22Rv1 (cell line): Measurements from ENCODE around the gene FSIP1.
A peak's percentile ranks its signal among the peaks of the same experiment; 100 is the strongest.

Source experiments
- H3K27ac ChIP-seq: fragments of 450-650 bp; 2 replicates; pipeline ENCODE4 v1.5.1; 2017
- CTCF ChIP-seq: fragments of 450-650 bp; IDR thresholded peaks from 2 replicates; pipeline ENCODE4 v1.5.1; 2017; ENCODE audit warnings: mild to moderate bottlenecking
- ZFX ChIP-seq: fragments of 450-650 bp; IDR thresholded peaks from 2 replicates; pipeline ENCODE4 v1.6.1; 2017; ENCODE audit warnings: antibody characterized with exemption, borderline replicate concordance

The FSIP1 gene

GRCh38 chr15:39613861-39614260, 168.8 kb downstream of the FSIP1 start:
- no peak overlapping the region for H3K27ac ChIP-seq
- TF ChIP-seq CTCF: no peak
- TF ChIP-seq ZFX: no peak

DNA sequence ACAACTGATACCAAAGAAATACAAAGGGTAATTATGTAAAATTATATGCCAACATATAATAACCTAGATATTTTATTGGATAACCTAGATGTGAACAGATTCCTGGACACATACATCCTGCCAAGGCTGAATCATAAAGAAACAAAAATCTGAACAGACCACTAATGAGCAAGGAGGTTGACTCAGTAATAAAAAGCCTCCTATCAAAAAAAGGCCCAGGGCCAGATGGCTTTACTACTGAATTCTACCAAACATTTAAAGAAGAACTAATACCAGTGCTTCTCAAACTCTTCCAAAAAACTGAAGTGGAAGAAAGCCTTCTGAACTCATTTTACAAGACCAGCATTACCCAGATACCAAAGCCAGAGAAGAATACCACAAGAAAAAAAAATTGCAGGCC, 169.4 kb downstream of the FSIP1 start:
- TF ChIP-seq ZFX: no peak
- TF ChIP-seq CTCF: no peak
- no peak overlapping the region for H3K27ac ChIP-seq

GRCh38 chr15:39610665-39611064, 172.0 kb downstream of the FSIP1 start:
- no peak for TF ChIP-seq ZFX
- no peak for TF ChIP-seq CTCF
- no peak overlapping the region for H3K27ac ChIP-seq

DNA sequence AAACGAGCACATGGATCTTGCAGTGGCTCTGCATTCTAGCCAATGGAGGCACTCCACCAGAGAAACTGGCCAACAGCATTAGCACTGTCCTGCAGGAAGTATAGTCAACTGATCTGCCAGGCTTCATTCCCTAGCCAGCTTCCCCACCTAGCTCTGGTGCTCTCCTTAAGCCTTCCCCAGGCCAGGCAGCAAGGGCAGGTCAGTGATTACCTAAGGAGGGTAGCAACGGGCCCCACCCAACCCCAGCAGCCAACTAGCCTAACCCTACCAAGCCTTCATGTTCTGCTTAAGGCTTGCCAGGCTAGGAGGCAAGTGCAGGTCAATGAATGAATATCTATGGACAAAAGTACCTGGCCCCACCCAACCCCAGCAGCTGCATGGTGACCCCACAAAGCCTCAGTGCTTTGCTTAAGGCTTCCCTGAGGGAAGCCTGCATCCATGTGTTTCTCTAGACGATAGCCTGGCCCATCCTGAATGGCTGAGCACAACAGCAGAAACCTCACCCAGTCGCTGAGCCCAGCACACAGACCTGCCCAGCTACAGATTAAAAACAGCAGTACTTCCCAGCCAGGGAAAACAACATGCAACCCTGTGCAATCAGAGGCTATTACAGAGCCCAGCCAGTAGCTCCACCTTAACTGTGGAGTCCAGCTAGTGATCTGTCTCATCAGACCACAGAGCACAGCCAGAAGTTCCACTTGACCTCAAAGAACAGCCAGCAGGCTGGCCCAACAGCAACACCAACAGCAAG, 173.3 kb downstream of the FSIP1 start:
- no peak overlapping the region for H3K27ac ChIP-seq
- TF ChIP-seq ZFX: no peak
- no peak for TF ChIP-seq CTCF

DNA sequence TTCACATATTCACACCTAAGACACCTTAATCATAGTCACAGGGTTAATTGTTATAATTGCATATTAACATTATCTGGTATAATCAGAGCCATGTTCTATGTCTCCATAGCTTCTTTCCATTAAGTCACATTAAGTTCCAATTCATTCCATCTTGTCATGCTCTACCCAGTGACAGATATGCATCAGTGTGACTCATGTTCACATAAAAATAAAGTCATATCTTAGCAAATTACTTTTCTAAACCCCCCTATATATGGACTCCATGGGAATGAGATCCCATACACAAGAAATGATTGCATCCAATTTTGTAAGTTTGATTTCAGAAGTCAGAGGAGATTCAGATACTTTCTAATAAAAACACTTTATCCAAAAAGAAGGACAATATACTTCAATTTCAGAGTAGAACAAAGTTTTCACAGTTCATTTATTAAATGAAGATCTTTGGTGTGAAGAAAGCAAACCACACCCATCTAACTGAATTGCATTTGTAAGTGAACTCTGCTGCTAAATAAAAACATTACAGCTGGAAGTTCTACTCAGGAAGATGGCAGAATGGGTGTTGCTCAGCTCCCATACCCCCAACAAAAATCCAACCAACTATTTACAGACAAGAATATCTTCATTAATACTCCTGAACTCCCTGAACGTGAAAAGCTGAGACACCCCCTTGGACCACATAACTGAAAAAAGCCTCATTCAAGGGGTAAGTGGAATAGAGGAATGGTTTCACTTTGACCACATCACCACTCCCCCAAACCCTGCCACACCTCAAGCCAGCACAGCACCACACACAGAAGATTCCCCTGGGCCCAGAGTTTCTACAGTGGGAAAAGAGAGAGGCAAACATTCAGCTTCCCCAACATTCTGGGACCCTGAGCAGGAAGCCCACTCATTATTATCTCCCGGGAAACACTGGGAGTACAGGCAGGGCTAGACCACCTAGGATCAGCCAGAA, 174.2 kb downstream of the FSIP1 start:
- no peak for TF ChIP-seq CTCF
- no peak for TF ChIP-seq ZFX
- no peak overlapping the region for H3K27ac ChIP-seq

- TF ChIP-seq CTCF (no peak), ZFX (no peak)
- H3K27ac ChIP-seq: no peak overlapping the region
These were observed 177.5 kb downstream of the FSIP1 start for GRCh38 chr15:39605146-39605545.

DNA sequence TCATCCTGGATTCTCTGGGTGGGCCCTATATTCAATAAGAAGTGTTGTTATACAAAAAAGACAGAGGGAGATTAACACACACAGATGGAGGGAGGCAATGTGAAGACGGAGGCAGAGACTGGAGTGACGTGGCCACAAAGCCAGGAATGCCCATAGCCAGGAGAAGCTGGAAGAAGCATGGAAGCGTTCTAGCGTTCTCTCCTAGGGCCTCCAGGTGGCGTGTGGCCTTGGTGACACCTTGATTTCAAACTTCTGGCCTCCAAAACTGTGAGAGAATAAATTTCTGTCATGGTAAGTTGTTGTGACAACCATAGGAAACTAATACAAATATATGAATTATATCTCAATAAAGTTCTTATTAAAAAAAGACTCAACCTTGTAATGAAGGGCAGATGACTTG, 180.5 kb downstream of the FSIP1 start:
- no peak overlapping the region for H3K27ac ChIP-seq

More for the DNA sequence above, 180.5 kb downstream of the FSIP1 start:
- TF ChIP-seq CTCF (peak; percentile 24; the same call in 1 of the 2 replicates), ZFX (no peak)
